Spleen (tissue), 7 donors: ENCODE data around the gene KANK4.

Source experiments
- POLR2A ChIP-seq, 3 donors: fragments of 450-650 bp; IDR thresholded peaks; one replicate each; pipeline ENCODE4 v1.5.1; 2017; ENCODE audit warnings: antibody characterized with exemption in 3 of 3, mild to moderate bottlenecking in 1 of 3
- TF ChIP-seq, protein P1 (sequence below), 11 experiments: fragments of 200-600 bp in 7 of 11; fragments of 450-650 bp in 4 of 11; sonication (generic) in 4 of 11; IDR thresholded peaks in 8 of 11; conservative IDR thresholded peaks in 3 of 11; 1 replicate in 7 of 11; 2 replicates in 4 of 11; pipeline versions ENCODE4 v1.4.0 to v1.8.0; 2016 to 2021; ENCODE audit warnings: antibody characterized with exemption in 11 of 11, inconsistent platforms in 4 of 11, mild to moderate bottlenecking in 1 of 11
- donor health status: DM: no; HTN: no; CAD: no; lungs with moderate emphysema.
- donor health status: DM: no; HTN: no; CAD: no.
- donor health status: DM: no; HTN: no; CAD: no.

DNA sequence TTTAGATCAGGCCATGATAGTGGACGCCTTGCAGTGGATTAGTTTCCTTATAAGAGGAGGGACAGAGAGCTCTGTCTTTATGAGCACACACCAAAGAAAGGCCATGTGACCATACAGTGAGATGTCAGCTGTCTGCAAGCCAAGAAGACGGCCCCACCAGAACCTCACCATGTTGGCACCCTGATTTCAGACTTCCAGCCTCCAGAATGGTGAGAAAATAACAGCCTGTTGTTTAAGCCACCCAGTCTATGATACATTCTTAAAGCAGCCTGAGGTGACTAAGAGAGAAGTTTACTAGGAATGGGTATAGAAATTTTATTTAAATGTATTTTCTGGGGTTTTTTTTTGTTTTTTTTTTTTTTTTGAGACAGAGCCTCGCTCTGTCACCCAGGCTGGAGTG is 95.1 kb downstream of the KANK4 start:
- TF ChIP-seq, protein P1, sequence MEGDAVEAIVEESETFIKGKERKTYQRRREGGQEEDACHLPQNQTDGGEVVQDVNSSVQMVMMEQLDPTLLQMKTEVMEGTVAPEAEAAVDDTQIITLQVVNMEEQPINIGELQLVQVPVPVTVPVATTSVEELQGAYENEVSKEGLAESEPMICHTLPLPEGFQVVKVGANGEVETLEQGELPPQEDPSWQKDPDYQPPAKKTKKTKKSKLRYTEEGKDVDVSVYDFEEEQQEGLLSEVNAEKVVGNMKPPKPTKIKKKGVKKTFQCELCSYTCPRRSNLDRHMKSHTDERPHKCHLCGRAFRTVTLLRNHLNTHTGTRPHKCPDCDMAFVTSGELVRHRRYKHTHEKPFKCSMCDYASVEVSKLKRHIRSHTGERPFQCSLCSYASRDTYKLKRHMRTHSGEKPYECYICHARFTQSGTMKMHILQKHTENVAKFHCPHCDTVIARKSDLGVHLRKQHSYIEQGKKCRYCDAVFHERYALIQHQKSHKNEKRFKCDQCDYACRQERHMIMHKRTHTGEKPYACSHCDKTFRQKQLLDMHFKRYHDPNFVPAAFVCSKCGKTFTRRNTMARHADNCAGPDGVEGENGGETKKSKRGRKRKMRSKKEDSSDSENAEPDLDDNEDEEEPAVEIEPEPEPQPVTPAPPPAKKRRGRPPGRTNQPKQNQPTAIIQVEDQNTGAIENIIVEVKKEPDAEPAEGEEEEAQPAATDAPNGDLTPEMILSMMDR (IDR thresholded peaks at IDR 0.05 in 8 of 11, conservative IDR thresholded peaks at IDR 0.05 in 3 of 11) = no peak
- no peak for TF ChIP-seq POLR2A (IDR thresholded peaks at IDR 0.05)
